ENCODE data around the gene SLC25A21. TPM values are rescaled to one million over a fixed set of nuclear protein-coding genes. Genes with fewer than 3 reads are reported as not detected.
A peak's percentile ranks its signal among the peaks of the same experiment; 100 is the strongest.

SLC25A21 gene
- total RNA-seq, 1 experiment from 2014 or later: 7.1 TPM

DNA sequence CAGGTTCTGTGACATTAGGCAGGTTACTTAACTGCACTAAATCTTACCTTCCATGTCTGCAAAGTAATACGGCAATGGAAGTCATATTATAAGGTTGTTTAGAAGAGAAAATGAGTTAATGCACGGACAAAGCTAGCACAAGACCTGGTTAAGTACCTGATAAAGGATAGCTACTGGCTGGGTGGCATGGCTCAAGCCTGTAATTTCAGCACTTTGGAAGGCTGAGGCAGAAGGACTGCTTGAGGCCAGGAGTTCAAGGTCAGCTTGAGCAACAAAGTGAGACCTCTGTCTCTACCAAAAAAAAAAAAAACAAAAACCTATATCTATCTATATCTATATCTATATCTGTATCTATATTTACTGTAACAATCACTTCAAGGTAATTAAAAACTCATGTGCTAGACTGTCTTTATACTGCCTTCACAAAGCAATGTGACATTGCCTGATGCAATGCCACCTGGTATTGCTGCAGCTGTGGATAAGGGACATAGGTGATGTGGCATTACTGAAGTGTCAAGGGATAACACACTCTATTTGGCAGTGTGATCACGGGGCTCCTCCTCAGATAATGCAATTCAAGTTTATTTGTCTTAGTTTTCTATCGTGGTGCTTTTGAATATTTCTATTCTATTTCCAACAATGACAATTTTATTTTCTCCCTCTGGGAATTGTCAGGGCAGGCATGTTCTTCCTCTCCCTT lies 403.6 kb downstream of the SLC25A21 start:
- no CpG with 5 or more reads among the region's 4 CpGs for WGBS (ENCODE audit: extremely low coverage, insufficient read length, low lambda C conversion rate)
- Histone ChIP-seq H4K8ac (replicated peaks; ENCODE audit: insufficient read length, low read depth, low read length) (no peak overlapping the region), H3K9ac (ENCODE audit: extremely low read depth, insufficient read length, low read length) (no peak overlapping the region)

More for the DNA sequence above, 403.6 kb downstream of the SLC25A21 start:
- Histone ChIP-seq H3K27ac (ENCODE audit: insufficient read length, low read depth, low read length) (no peak overlapping the region), H3K14ac (ENCODE audit: insufficient read depth, low read length) (no peak overlapping the region), H2AK5ac (ENCODE audit: insufficient read length, low read length) (no peak overlapping the region), H3K79me1 (ENCODE audit: insufficient read depth, low read depth, low read length, poor library complexity, severe bottlenecking) (no peaks in the 10 kb centered on the region), H4K5ac (ENCODE audit: insufficient read length, low read depth, low read length) (no peak overlapping the region), H3K79me2 (ENCODE audit: insufficient read depth, low read length) (no peaks in the 10 kb centered on the region), H2BK12ac (ENCODE audit: insufficient read length, low read depth, low read length) (no peak overlapping the region), H3K27me3 (ENCODE audit: insufficient read depth, low read length) (no peaks in the 10 kb centered on the region), H2BK5ac (ENCODE audit: insufficient read length, low read length) (no peak overlapping the region), H2AFZ (ENCODE audit: low read length) (no peak overlapping the region), H3K4me1 (ENCODE audit: insufficient read depth, low read length) (peaks cover 7% of the 10 kb centered on the region; the same call in 1 of the 2 replicates), H3K23me2 (ENCODE audit: insufficient read length, low read depth, low read length, poor library complexity, severe bottlenecking) (no peaks in the 10 kb centered on the region), H4K91ac (ENCODE audit: insufficient read length, low read depth, low read length) (no peak overlapping the region), H3K9me3 (ENCODE audit: control insufficient read depth, low read depth, low read length) (no peaks in the 10 kb centered on the region), H3K4ac (ENCODE audit: low read depth, low read length) (no peak overlapping the region), H4K20me1 (ENCODE audit: control insufficient read depth, insufficient read depth, insufficient read length) (no peaks in the 10 kb centered on the region), H3K23ac (ENCODE audit: insufficient read length, low read depth, low read length) (no peak overlapping the region), H2BK120ac (ENCODE audit: low read depth, low read length, poor library complexity, severe bottlenecking) (no peak overlapping the region), H3T11ph (ENCODE audit: low read length) (no peak overlapping the region), H2BK15ac (ENCODE audit: low read depth, low read length) (no peak overlapping the region), H3K4me2 (ENCODE audit: insufficient read depth, insufficient read length, low read length) (no peak overlapping the region), H3K18ac (ENCODE audit: insufficient read length, low read depth, low read length) (no peak overlapping the region), H2BK20ac (ENCODE audit: low read depth, low read length, poor library complexity, severe bottlenecking) (no peak overlapping the region), H3K56ac (ENCODE audit: insufficient read length, low read depth, low read length) (no peak overlapping the region)
- no peaks in the 10 kb centered on the region for H3K36me3 Mint-ChIP-seq (ENCODE audit: insufficient read depth in 1 of 3, low read depth in 3 of 3)
- TF ChIP-seq, protein P1, sequence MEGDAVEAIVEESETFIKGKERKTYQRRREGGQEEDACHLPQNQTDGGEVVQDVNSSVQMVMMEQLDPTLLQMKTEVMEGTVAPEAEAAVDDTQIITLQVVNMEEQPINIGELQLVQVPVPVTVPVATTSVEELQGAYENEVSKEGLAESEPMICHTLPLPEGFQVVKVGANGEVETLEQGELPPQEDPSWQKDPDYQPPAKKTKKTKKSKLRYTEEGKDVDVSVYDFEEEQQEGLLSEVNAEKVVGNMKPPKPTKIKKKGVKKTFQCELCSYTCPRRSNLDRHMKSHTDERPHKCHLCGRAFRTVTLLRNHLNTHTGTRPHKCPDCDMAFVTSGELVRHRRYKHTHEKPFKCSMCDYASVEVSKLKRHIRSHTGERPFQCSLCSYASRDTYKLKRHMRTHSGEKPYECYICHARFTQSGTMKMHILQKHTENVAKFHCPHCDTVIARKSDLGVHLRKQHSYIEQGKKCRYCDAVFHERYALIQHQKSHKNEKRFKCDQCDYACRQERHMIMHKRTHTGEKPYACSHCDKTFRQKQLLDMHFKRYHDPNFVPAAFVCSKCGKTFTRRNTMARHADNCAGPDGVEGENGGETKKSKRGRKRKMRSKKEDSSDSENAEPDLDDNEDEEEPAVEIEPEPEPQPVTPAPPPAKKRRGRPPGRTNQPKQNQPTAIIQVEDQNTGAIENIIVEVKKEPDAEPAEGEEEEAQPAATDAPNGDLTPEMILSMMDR (conservative IDR thresholded peaks at IDR 0.05): no peak
- no peaks in the 10 kb centered on the region for H3K9me3 Mint-ChIP-seq
- H3K27ac Mint-ChIP-seq: peak overlapping the region in 2 of 3 experiments; percentile 63 to 76; a peak in 2 of 7 replicates
- peaks cover 24 to 31% of the 10 kb centered on the region in 2 experiments for H3K4me1 Mint-ChIP-seq
- no peak overlapping the region for H3K4me3 Mint-ChIP-seq
- no peaks in the 10 kb centered on the region for H3K27me3 Mint-ChIP-seq (ENCODE audit: low read depth)
- no peak for DNase-seq

Data from H9 (cell line).